ENCODE data around the gene PLXNB2. TPM values are rescaled to one million over a fixed set of nuclear protein-coding genes. Genes with fewer than 3 reads are reported as not detected.

The PLXNB2 gene
- total and polyA plus RNA-seq, 4 donors, result 123 to 310 (median 173) TPM

- 35 to 40% methylated on average over 66 to 93 of the region's 93 CpGs for WGBS, 2 donors
- no peak for DNase-seq
- no peak for TF ChIP-seq CTCF (IDR thresholded peaks at IDR 0.05; ENCODE audit: control extremely low read depth, extremely low read depth)
- ATAC-seq (ENCODE audit: insufficient read depth, low FRiP score), result no peak
- Histone ChIP-seq H3K9ac (ENCODE audit: insufficient read depth in 1 of 2, low read length in 2 of 2) (no peak overlapping the region), H3K9me3 (ENCODE audit: control insufficient read depth in 4 of 4, insufficient read depth in 3 of 4, low read length in 3 of 4) (no peaks in the 10 kb centered on the region), H3K36me3 (ENCODE audit: control insufficient read depth in 4 of 4, insufficient read depth in 4 of 4, low read length in 4 of 4) (peaks cover 0 to 17% (median 3%) of the 10 kb centered on the region in 4 donors), H3K4me3 (no peak overlapping the region), H3K4me1 (ENCODE audit: control insufficient read depth in 5 of 5, insufficient read depth in 5 of 5, low read length in 5 of 5) (peaks cover 11 to 68% (median 38%) of the 10 kb centered on the region in 5 donors), H3K27ac (ENCODE audit: low read depth in 1 of 2, low read length in 1 of 2) (peak overlapping the region in 1 of 2 donors; percentile 84), H3K27me3 (ENCODE audit: control insufficient read depth in 3 of 3, insufficient read depth in 3 of 3, low read length in 2 of 3) (no peaks in the 10 kb centered on the region)
These were observed 7.4 kb downstream of the PLXNB2 start for GRCh38 chr22:50299785-50300619.

GRCh38 chr22:50298937-50299784 lies 8.3 kb downstream of the PLXNB2 start:
- peak overlapping the region in 1 of 2 donors; percentile 58 for H3K27ac ChIP-seq (ENCODE audit: low read depth in 1 of 2, low read length in 1 of 2)
- 17 to 35% methylated on average over 52 to 59 of the region's 59 CpGs for WGBS, 2 donors
- DNase-seq, result peak; percentile 62 to 74 (median 72)
- no peaks in the 10 kb centered on the region for H3K9me3 ChIP-seq (ENCODE audit: control insufficient read depth in 4 of 4, insufficient read depth in 3 of 4, low read length in 3 of 4)
- no peak overlapping the region for H3K4me3 ChIP-seq
- H3K27me3 ChIP-seq (ENCODE audit: control insufficient read depth in 3 of 3, insufficient read depth in 3 of 3, low read length in 2 of 3), result no peaks in the 10 kb centered on the region
- ATAC-seq (ENCODE audit: insufficient read depth, low FRiP score), result no peak
- no peak for TF ChIP-seq CTCF (IDR thresholded peaks at IDR 0.05; ENCODE audit: control extremely low read depth, extremely low read depth)
- H3K9ac ChIP-seq (ENCODE audit: insufficient read depth in 1 of 2, low read length in 2 of 2), result no peak overlapping the region
- peaks cover 0 to 17% (median 1%) of the 10 kb centered on the region in 4 donors for H3K36me3 ChIP-seq (ENCODE audit: control insufficient read depth in 4 of 4, insufficient read depth in 4 of 4, low read length in 4 of 4)
- H3K4me1 ChIP-seq (ENCODE audit: control insufficient read depth in 5 of 5, insufficient read depth in 5 of 5, low read length in 5 of 5), result peaks cover 11 to 65% (median 37%) of the 10 kb centered on the region in 5 donors

- Histone ChIP-seq H3K9me3 (ENCODE audit: control insufficient read depth in 4 of 4, insufficient read depth in 3 of 4, low read length in 3 of 4) (no peaks in the 10 kb centered on the region), H3K4me3 (no peak overlapping the region), H3K27ac (ENCODE audit: low read depth in 1 of 2, low read length in 1 of 2) (peak overlapping the region in 1 of 2 donors; percentile 66), H3K27me3 (ENCODE audit: control insufficient read depth in 3 of 3, insufficient read depth in 3 of 3, low read length in 2 of 3) (no peaks in the 10 kb centered on the region), H3K36me3 (ENCODE audit: control insufficient read depth in 4 of 4, insufficient read depth in 4 of 4, low read length in 4 of 4) (peaks cover 0 to 14% (median 1%) of the 10 kb centered on the region in 4 donors), H3K4me1 (ENCODE audit: control insufficient read depth in 5 of 5, insufficient read depth in 5 of 5, low read length in 5 of 5) (peaks cover 11 to 64% (median 41%) of the 10 kb centered on the region in 5 donors), H3K9ac (ENCODE audit: insufficient read depth in 1 of 2, low read length in 2 of 2) (no peak overlapping the region)
- 75 to 80% methylated on average over 4 of the region's 4 CpGs for WGBS, 2 donors
- ATAC-seq (ENCODE audit: insufficient read depth, low FRiP score) (no peak), DNase-seq (no peak)
- no peak for TF ChIP-seq CTCF (IDR thresholded peaks at IDR 0.05; ENCODE audit: control extremely low read depth, extremely low read depth)
These were observed 9.2 kb downstream of the PLXNB2 start for GRCh38 chr22:50298266-50298637.
